NCI-H82 (cell line): Measurements from ENCODE around the gene TTLL3.
"Not testable (repeated sequence)": the region's sequence is repeated elsewhere in the genome, so short reads cannot be mapped to it uniquely, and the experiment has no call there.

Source experiments
- DNase-seq: peaks from one replicate; lab custom pipeline; 2025; lab: John Stamatoyannopoulos, UW

The TTLL3 gene

DNA sequence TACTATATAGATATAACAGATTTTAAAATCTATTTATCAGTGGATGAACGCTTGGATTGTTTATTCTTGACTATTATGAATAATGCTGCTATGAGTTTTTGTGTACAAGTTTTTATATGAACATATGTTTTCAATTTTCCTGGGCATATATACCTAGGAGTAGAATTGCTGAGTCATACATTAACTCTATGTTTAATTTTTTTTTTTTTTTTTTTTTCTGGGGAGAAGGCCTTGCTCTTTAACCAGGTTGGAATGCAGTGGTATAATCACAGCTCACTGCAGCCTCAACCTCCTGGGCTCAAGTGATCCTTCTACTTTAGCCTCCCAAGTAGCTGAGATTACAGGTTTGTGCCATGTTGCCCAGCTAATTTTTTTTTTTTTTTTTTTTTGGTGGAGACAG lies 60.9 kb downstream of the TTLL3 start:
- DNase-seq, result no peak

- DNase-seq, result not testable (repeated sequence)
These were observed 62.0 kb downstream of the TTLL3 start for GRCh38 chr3:9872067-9872466.

- no peak for DNase-seq
These were observed 65.4 kb downstream of the TTLL3 start for GRCh38 chr3:9875448-9875847.

- not testable (repeated sequence) for DNase-seq
These were observed 66.2 kb downstream of the TTLL3 start for GRCh38 chr3:9876255-9876654.

GRCh38 chr3:9876991-9877390 lies 66.9 kb downstream of the TTLL3 start:
- no peak for DNase-seq

DNA sequence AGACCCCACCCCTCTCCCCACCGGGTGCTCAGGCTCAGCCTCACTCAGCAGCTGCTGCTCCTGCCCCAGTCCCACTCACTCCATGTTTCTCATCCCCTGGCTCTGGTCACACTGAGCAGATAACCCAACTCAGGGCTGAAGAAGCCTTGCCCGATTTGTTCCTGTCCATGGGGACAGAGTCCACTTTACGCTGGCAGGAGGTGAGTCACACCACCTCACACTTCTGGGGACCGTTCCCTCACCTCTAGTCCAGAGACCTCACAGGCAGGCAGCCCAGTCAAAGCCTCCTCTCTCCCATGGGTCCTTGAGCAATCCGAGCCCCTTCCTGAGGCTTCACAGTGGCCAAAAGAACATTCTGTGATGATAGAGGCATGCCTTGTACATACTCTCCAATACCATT lies 68.6 kb downstream of the TTLL3 start:
- DNase-seq, result no peak

DNA sequence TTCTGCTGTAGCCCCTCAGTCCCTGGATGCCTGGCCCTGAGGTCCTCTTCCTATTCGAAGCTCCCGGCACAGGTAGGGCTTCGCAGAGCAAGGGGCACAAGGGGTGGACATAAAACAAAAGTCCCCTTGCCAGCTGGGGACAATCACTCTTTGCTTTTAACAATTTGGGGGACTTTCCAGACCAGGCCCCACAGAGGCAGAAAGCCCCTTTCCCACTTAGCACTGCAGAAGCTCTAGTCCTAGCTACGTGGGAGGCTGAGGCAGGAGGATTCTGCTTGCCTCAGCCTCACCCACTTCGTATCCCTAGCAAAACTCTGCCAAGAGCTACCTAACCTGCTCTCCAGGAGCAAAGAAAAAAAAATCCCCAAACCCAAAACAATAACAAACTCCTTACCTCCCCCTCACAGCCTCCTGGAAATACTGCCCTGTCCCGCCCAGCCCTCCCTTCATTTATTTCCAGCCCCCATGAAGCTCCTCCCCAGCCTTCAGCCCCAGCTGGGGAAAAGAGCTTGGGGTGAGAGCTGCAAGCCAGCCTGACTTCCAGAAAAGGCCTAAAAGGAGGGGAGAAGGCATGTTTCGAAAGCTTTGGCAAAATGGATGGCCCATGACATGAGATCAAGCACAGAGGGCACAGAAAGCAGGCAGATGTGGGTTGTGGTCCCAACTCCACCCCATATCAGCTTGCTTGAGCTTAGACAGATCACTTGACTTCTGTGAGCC lies 69.9 kb downstream of the TTLL3 start, which contains the start of gene CIDEC:
Gene CIDEC, minus strand, starts transcription at position 424 of the 720 bp plus-strand sequence. CDS start 1,767 bp downstream, outside the sequence.
- DNase-seq, result peak; percentile 20

DNA sequence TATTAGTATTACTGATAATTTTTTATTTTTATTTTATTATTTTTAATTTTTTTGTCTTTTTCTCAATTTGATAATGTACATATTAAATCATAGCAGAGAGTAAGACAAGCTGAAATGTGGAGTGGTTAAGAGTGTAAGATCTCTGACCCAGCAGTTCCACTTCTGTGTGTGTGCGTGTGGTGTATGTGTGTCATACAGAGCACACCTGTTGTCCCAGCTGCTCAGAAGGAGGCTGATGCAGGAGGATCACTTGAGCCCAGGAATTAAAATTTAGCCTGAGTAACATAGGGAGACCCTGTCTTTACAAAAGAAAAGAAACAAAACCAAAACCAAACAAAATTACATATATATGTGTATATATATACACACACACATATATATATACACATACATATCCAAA lies 71.4 kb downstream of the TTLL3 start:
- DNase-seq, result peak; percentile 34

DNA sequence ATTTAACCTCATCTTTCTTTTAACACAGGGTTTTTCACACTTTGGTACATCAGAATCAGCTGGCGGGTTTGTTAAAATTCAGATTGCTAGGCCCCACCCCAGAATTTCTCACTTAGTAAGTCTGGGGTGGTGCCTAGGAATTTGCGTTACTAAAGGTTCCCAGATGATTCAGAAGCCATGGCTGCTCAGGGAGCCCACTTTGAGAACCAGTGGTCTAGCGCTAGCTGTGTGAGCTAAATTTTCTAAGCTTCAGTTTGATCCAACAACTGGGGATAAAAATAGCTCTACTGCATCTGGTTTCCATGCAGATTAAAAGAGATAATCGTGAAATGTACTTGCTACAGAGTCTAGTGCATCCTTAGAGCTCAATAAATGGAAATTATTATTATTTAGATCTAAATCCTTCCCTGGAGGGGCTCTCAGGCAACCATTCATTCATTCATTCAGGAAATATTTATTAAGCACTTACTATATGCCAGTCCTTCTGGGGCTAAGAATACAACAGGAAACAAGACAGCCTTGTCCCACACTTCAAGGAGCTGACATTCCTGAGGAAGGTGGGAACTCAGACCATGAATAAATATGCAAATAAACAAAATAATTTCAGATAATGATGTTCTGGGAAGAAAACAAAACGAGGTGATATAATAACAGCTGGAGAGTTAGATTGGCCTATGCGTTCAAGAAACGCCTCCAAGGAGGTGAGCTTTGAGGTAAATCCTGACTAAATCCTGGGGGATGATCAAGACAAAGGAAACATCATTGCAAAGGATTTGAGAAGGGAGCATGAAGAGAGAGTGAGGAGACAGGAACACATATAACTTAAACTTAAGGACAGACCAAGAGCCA lies 73.9 kb downstream of the TTLL3 start:
- no peak for DNase-seq

DNA sequence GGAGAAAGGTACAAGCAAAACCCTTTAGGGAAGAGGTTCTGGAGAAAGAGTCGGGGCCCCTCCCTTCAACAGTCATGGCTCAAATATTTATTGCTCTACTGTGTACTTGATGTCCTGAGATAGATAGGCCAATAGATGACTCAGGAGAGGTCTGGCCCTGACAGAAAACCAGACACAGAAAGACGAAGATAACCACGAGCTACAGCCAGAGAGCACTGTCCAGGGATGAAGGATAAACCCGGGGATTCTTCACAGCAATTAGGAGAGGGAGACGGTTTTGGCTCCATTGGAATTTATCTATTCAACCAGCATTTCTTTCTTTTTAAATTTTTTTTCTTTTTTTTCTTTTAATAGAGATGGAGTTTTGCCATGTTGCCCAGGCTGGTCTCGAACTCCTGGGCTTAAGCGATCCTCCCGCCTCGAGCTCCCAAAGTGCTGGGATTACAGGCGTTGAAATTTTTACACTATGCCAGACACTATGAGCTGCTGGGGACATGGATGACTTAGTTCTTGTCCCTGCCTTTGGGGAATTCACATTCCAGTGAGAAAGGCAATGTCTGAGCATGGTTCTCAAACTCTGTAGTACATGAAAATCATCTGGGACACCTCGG lies 74.6 kb downstream of the TTLL3 start:
- no peak for DNase-seq
